Uterine smooth muscle cell (primary cell): Measurements from ENCODE around the gene EIF4G2. TPM values are rescaled to one million over a fixed set of nuclear protein-coding genes. Genes with fewer than 3 reads are reported as not detected.

ENCODE experiments used
- total RNA-seq: library from RNA; depleted of rRNA; stranded (reverse); fragments of >200 nt; gene quantifications from 2 replicates; pipeline ENCODE4 v1.2.3, GENCODE V29; 2014

EIF4G2 gene
- total RNA-seq = 596 and 668 TPM in 2 replicates

GRCh38 chr11:10808553-10809372 is at the start of gene EIF4G2:
TSS of gene EIF4G2 (minus strand) at chr11:10808926.

DNA sequence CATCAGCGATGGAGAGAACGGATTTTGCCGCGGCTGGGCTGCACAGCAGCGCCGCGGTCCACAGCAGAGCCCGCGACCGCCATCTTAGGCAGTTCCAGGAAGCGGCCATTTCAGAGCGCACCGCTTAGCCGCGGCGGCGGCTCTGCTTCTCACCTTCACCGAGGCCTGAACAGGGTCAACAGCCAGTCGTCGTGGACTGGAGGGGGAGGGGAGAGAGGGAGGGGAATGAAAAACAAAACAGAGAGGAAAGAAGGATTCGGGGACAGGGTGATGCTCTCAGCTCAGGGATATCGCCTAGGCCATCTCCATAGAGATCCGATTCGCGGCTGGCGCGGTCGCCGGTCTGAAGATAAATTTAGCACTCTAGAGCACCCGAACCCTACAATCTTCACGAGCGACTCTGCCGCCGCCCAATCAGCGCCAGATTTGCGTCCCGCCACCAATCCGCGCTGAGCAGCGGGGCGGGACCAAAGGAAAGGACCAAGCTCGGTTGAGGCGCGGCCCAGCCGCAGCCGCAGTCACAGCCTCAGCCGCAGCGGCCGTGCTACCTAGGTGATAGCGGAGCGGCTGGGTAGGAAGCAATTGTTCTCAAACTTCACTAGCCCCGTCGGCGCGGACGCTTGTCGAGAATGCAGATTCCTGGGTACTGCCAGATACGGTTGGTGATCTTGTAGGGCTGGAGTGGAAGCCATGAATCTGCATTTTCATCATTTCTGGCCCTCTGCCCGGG is 49.1 kb upstream of the EIF4G2 start, which contains the start of gene ZBED5:
Gene ZBED5, minus strand, starts transcription at position 345 of the 730 bp plus-strand sequence. CDS start 3,108 bp downstream, outside the sequence.

DNA sequence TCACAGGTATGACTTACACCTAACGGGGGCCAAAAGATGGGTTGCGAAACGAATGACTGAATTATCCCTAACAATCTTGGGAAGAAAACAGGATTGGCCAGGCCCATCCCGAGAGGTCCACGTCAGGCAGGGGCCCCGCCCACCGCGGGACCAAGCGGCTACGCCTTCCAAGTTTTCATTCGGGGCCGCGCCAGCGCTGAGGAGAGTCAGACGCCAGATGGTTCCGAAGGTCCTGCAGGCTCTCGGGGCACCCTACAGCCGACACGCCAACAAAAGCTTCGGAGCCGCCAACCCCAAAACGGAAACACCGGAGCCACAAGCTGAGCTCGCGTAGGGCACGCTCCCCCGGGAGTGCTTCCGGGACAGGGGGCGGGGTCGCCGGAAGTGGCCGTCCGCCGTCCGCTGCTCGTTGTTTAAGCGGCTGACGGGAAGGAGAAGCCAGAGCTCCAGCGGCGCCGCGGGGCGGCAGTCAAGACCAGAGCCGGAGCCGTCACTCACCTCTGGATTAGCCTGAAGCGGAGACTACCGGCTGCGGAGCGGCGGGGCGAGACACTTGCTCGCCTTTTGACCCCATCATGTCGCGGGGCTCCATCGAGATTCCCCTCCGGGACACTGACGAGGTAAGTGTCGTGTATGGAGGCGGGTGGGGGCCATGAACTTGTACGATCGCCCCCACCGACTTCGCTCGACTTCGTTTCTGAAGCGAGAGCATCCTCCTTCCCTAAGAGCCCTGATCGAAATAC is 57.7 kb downstream of the EIF4G2 start, which contains the start of gene CTR9:
Gene CTR9, plus strand, starts transcription at position 409 of the 743 bp plus-strand sequence. Its CDS starts 167 bp downstream, at position 576.

Other genes with a start within 250 kb of the EIF4G2 start
- 0.12 and 0.22 TPM in 2 replicates for gene LYVE1, start 240.3 kb downstream of the EIF4G2 start, total RNA-seq
- gene IRAG1, start 115.2 kb downstream of the EIF4G2 start, total RNA-seq = 5.2 and 22.6 TPM in 2 replicates
- 31.5 and 39.6 TPM in 2 replicates for gene CTR9, start 57.7 kb downstream of the EIF4G2 start, total RNA-seq
- gene ZBED5, start 49.1 kb upstream of the EIF4G2 start, total RNA-seq = 16.2 and 24.8 TPM in 2 replicates